HepG2 (cell line): ENCODE measurements around the gene FAAP100. TPM values are rescaled to one million over a fixed set of nuclear protein-coding genes. Genes with fewer than 3 reads are reported as not detected.
A peak's percentile ranks its signal among the peaks of the same experiment; 100 is the strongest.

Experiments
- HNRNPK ChIP-seq: fragments of 200-400 bp; formaldehyde crosslinking; IDR thresholded peaks from 2 replicates; pipeline ENCODE4 v1.6.1; 2018; ENCODE audit warnings: low read length, low read depth, moderate library complexity, mild to moderate bottlenecking; ENCODE audit not compliant: poor library complexity, severe bottlenecking
- KDM2A ChIP-seq: sonication (generic); formaldehyde crosslinking; IDR thresholded peaks from 2 replicates; pipeline ENCODE4 v1.4.0; 2020; ENCODE audit warnings: low read depth, missing genetic modification reagents, borderline replicate concordance
- MAFK ChIP-seq, 2 experiments: IDR thresholded peaks in 1 of 2; conservative IDR thresholded peaks in 1 of 2; 2 replicates each; pipeline ENCODE4 v1.6.1; 2011; ENCODE audit warnings: improper control_type of control experiment in 2 of 2, low read length in 2 of 2
- MLLT10 ChIP-seq: sonication (generic); formaldehyde crosslinking; IDR thresholded peaks from 2 replicates; pipeline ENCODE4 v1.4.0; 2020; ENCODE audit warnings: missing genetic modification reagents
- MYNN ChIP-seq: sonication (generic); formaldehyde crosslinking; IDR thresholded peaks from 2 replicates; pipeline ENCODE4 v1.4.0; 2020; ENCODE audit warnings: mild to moderate bottlenecking, low read depth, missing genetic modification reagents
- SRSF1 ChIP-seq: fragments of 200-400 bp; formaldehyde crosslinking; optimal IDR thresholded peaks from 2 replicates; pipeline ENCODE3; 2017; ENCODE audit warnings: mild to moderate bottlenecking, low read depth, low read length, moderate library complexity
- ZBTB21 ChIP-seq: sonication (generic); formaldehyde crosslinking; IDR thresholded peaks from 2 replicates; pipeline ENCODE4 v1.4.0; 2020; ENCODE audit warnings: missing genetic modification reagents
- ZNF20 ChIP-seq: sonication (generic); formaldehyde crosslinking; IDR thresholded peaks from 2 replicates; pipeline ENCODE4 v1.4.0; 2020; ENCODE audit warnings: mild to moderate bottlenecking, moderate library complexity, missing genetic modification reagents
- ZNF275 ChIP-seq: sonication (generic); formaldehyde crosslinking; IDR thresholded peaks from 2 replicates; pipeline ENCODE4 v1.8.0; 2022; ENCODE audit warnings: missing genetic modification reagents, mild to moderate bottlenecking, inconsistent platforms, borderline replicate concordance
- ZNF451 ChIP-seq: sonication (generic); formaldehyde crosslinking; IDR thresholded peaks from 2 replicates; pipeline ENCODE4 v1.5.0; 2020; ENCODE audit warnings: mild to moderate bottlenecking, missing genetic modification reagents
- ZNF577 ChIP-seq: sonication (generic); formaldehyde crosslinking; IDR thresholded peaks from 2 replicates; pipeline ENCODE4 v1.4.0; 2020; ENCODE audit warnings: mild to moderate bottlenecking, low read depth, missing genetic modification reagents, borderline replicate concordance
- ZNF720 ChIP-seq: sonication (generic); formaldehyde crosslinking; IDR thresholded peaks from 2 replicates; pipeline ENCODE4 v1.4.0; 2020; ENCODE audit warnings: missing genetic modification reagents
- ZNF749 ChIP-seq: sonication (generic); formaldehyde crosslinking; IDR thresholded peaks from 2 replicates; pipeline ENCODE4 v1.8.0; 2022; ENCODE audit warnings: mild to moderate bottlenecking, missing genetic modification reagents, moderate library complexity, borderline replicate concordance
- ZNF784 ChIP-seq: sonication (generic); formaldehyde crosslinking; IDR thresholded peaks from 2 replicates; pipeline ENCODE4 v1.5.1; 2020; ENCODE audit warnings: missing genetic modification reagents, mild to moderate bottlenecking, borderline replicate concordance
- polyA plus RNA-seq, 8 experiments: library from polyadenylated mRNA; depleted of rRNA in 3 of 8; stranded (reverse) in 7 of 8; unstranded in 1 of 8; fragments of >200 nt; fragmentation: Illumina TruSeq in 4 of 8; extraction: Trizol in 4 of 8; gene quantifications; 2 replicates each; pipeline versions ENCODE4 v1.2.1 to v1.2.3, GENCODE V29; 2011 to 2016; ENCODE audit warnings: low read depth in 4 of 8, missing spikeins in 1 of 8, mixed read lengths in 1 of 8; ENCODE audit not compliant: insufficient read depth in 1 of 8
- total RNA-seq, 5 experiments: library from RNA; depleted of rRNA; stranded (reverse); fragments of >200 nt; fragmentation: Illumina TruSeq; extraction: Trizol; gene quantifications; 2 replicates each; pipeline ENCODE4 v1.2.3, GENCODE V29; 2016; ENCODE audit warnings: low read depth in 1 of 5
- TF ChIP-seq, protein P1 (sequence below): sonication (generic); formaldehyde crosslinking; IDR thresholded peaks from 2 replicates; pipeline ENCODE4 v1.5.1; 2020; ENCODE audit warnings: missing genetic modification reagents, mild to moderate bottlenecking, borderline replicate concordance
- TF ChIP-seq, protein P2 (sequence below): sonication (generic); formaldehyde crosslinking; conservative IDR thresholded peaks from 2 replicates; pipeline ENCODE4 v1.8.0; 2022; ENCODE audit warnings: mild to moderate bottlenecking, moderate library complexity, missing genetic modification reagents
- TF ChIP-seq, protein P3 (sequence below): sonication (generic); formaldehyde crosslinking; IDR thresholded peaks from 2 replicates; pipeline ENCODE4; 2020; ENCODE audit warnings: missing genetic modification reagents, mild to moderate bottlenecking, borderline replicate concordance
- TF ChIP-seq, protein P4 (sequence below): IDR thresholded peaks from 2 replicates; pipeline ENCODE4 v1.6.1; 2016

Gene FAAP100
- total and polyA plus RNA-seq, 2 of the 13 experiments (the other 11 are each of a cell fraction or from before 2014, with no cell fraction given): 7.6 to 20.8 TPM

GRCh38 chr17:81576621-81577277 is 24.6 kb upstream of the FAAP100 start (continued):
- TF ChIP-seq, protein P1, sequence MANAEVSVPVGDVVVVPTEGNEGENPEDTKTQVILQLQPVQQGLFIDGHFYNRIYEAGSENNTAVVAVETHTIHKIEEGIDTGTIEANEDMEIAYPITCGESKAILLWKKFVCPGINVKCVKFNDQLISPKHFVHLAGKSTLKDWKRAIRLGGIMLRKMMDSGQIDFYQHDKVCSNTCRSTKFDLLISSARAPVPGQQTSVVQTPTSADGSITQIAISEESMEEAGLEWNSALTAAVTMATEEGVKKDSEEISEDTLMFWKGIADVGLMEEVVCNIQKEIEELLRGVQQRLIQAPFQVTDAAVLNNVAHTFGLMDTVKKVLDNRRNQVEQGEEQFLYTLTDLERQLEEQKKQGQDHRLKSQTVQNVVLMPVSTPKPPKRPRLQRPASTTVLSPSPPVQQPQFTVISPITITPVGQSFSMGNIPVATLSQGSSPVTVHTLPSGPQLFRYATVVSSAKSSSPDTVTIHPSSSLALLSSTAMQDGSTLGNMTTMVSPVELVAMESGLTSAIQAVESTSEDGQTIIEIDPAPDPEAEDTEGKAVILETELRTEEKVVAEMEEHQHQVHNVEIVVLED: no peak
- no peak for TF ChIP-seq ZNF784
- no peak for TF ChIP-seq ZNF275
- no peak for TF ChIP-seq HNRNPK
- TF ChIP-seq, protein P2, sequence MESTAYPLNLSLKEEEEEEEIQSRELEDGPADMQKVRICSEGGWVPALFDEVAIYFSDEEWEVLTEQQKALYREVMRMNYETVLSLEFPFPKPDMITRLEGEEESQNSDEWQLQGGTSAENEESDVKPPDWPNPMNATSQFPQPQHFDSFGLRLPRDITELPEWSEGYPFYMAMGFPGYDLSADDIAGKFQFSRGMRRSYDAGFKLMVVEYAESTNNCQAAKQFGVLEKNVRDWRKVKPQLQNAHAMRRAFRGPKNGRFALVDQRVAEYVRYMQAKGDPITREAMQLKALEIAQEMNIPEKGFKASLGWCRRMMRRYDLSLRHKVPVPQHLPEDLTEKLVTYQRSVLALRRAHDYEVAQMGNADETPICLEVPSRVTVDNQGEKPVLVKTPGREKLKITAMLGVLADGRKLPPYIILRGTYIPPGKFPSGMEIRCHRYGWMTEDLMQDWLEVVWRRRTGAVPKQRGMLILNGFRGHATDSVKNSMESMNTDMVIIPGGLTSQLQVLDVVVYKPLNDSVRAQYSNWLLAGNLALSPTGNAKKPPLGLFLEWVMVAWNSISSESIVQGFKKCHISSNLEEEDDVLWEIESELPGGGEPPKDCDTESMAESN (CRISPR knock-in tag): no peak
- TF ChIP-seq ZNF20 (CRISPR knock-in tag): no peak
- TF ChIP-seq MLLT10 (CRISPR knock-in tag): no peak
- TF ChIP-seq ZBTB21 (CRISPR knock-in tag): no peak
- no peak for TF ChIP-seq SRSF1
- TF ChIP-seq MYNN (CRISPR knock-in tag): no peak
- TF ChIP-seq ZNF577: no peak
- TF ChIP-seq, protein P3, sequence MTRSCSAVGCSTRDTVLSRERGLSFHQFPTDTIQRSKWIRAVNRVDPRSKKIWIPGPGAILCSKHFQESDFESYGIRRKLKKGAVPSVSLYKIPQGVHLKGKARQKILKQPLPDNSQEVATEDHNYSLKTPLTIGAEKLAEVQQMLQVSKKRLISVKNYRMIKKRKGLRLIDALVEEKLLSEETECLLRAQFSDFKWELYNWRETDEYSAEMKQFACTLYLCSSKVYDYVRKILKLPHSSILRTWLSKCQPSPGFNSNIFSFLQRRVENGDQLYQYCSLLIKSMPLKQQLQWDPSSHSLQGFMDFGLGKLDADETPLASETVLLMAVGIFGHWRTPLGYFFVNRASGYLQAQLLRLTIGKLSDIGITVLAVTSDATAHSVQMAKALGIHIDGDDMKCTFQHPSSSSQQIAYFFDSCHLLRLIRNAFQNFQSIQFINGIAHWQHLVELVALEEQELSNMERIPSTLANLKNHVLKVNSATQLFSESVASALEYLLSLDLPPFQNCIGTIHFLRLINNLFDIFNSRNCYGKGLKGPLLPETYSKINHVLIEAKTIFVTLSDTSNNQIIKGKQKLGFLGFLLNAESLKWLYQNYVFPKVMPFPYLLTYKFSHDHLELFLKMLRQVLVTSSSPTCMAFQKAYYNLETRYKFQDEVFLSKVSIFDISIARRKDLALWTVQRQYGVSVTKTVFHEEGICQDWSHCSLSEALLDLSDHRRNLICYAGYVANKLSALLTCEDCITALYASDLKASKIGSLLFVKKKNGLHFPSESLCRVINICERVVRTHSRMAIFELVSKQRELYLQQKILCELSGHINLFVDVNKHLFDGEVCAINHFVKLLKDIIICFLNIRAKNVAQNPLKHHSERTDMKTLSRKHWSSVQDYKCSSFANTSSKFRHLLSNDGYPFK: no peak
- TF ChIP-seq MAFK (conservative IDR thresholded peaks at IDR 0.05 in 1 of 2, IDR thresholded peaks at IDR 0.05 in 1 of 2; ENCODE audit: low read length in 2 of 2): peak; percentile 25 to 30; a peak in 1 of 4 replicates
- no peak for TF ChIP-seq ZNF749 (CRISPR knock-in tag)
- no peak for TF ChIP-seq ZNF451 (CRISPR knock-in tag)
- TF ChIP-seq KDM2A (CRISPR knock-in tag): peak; percentile 46; the same call in 1 of the 2 replicates
- TF ChIP-seq ZNF720 (CRISPR knock-in tag): no peak
- TF ChIP-seq, protein P4, sequence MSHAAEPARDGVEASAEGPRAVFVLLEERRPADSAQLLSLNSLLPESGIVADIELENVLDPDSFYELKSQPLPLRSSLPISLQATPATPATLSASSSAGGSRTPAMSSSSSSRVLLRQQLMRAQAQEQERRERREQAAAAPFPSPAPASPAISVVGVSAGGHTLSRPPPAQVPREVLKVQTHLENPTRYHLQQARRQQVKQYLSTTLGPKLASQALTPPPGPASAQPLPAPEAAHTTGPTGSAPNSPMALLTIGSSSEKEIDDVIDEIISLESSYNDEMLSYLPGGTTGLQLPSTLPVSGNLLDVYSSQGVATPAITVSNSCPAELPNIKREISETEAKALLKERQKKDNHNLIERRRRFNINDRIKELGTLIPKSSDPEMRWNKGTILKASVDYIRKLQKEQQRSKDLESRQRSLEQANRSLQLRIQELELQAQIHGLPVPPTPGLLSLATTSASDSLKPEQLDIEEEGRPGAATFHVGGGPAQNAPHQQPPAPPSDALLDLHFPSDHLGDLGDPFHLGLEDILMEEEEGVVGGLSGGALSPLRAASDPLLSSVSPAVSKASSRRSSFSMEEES: no peak
